Keratinocyte (primary cell): ENCODE results near the gene PPIG. TPM values are rescaled to one million over a fixed set of nuclear protein-coding genes. Genes with fewer than 3 reads are reported as not detected.

Experiments used
- DNase-seq: peaks from one replicate; pipeline ENCODE4 v3.0.0-alpha.2; 2011; ENCODE audit warnings: low read depth, missing footprints, low spot score
- FAIRE-seq: peaks from 2 replicates; lab custom pipeline; 2011; peaks lifted over from hg19 to GRCh38; lab: Jason Lieb, UNC
- H2AFZ ChIP-seq: 2 replicates; pipeline ENCODE4 v1.6.0; 2012; ENCODE audit warnings: low read length, control low read depth, inconsistent platforms; ENCODE audit not compliant: control insufficient read depth
- H3K27ac ChIP-seq: 2 replicates; pipeline ENCODE4 v1.5.1; 2011; ENCODE audit warnings: low read length; ENCODE audit not compliant: control insufficient read depth, insufficient read depth
- H3K27me3 ChIP-seq: 3 replicates; pipeline ENCODE4 v1.6.0; 2011; ENCODE audit warnings: low read length; ENCODE audit not compliant: control insufficient read depth, insufficient read depth; ENCODE audit errors: extremely low read depth
- H3K36me3 ChIP-seq, 2 experiments: 2 replicates in 1 of 2; 3 replicates in 1 of 2; pipeline ENCODE4 v1.5.1; 2011; ENCODE audit warnings: low read length in 2 of 2, mild to moderate bottlenecking in 1 of 2; ENCODE audit not compliant: control insufficient read depth in 2 of 2, insufficient read depth in 2 of 2; ENCODE audit errors: extremely low read depth in 1 of 2
- H3K4me1 ChIP-seq: 3 replicates; pipeline ENCODE4 v1.5.1; 2011; ENCODE audit warnings: low read length; ENCODE audit not compliant: control insufficient read depth, insufficient read depth; ENCODE audit errors: extremely low read depth
- H3K4me2 ChIP-seq: 3 replicates; pipeline ENCODE4 v1.6.0; 2011; ENCODE audit warnings: low read depth, low read length; ENCODE audit not compliant: control insufficient read depth, insufficient read depth; ENCODE audit errors: extremely low read depth
- H3K4me3 ChIP-seq, 3 experiments: fragments of 200-600 bp in 1 of 3; sonication (generic) in 1 of 3; 2 replicates in 2 of 3; 3 replicates in 1 of 3; pipeline ENCODE4 v1.5.1; 2011 to 2016; ENCODE audit warnings: low read length in 3 of 3, mild to moderate bottlenecking in 3 of 3, control low read depth in 2 of 3, inconsistent platforms in 1 of 3, low read depth in 1 of 3, mixed read lengths in 1 of 3, mixed run types in 1 of 3, moderate library complexity in 1 of 3; ENCODE audit not compliant: control insufficient read depth in 2 of 3, insufficient read depth in 2 of 3; ENCODE audit errors: extremely low read depth in 1 of 3
- H3K79me2 ChIP-seq: 2 replicates; pipeline ENCODE4 v1.6.0; 2012; ENCODE audit warnings: low read length; ENCODE audit not compliant: control insufficient read depth, insufficient read depth
- H3K9ac ChIP-seq: 3 replicates; pipeline ENCODE4 v1.6.0; 2011; ENCODE audit warnings: low read length; ENCODE audit not compliant: control insufficient read depth, insufficient read depth; ENCODE audit errors: extremely low read depth
- H3K9me1 ChIP-seq: 3 replicates; pipeline ENCODE4 v1.6.0; 2011; ENCODE audit warnings: low read length; ENCODE audit not compliant: control insufficient read depth, insufficient read depth; ENCODE audit errors: extremely low read depth
- H3K9me3 ChIP-seq: 2 replicates; pipeline ENCODE4 v1.5.1; 2012; ENCODE audit warnings: low read depth, low read length; ENCODE audit not compliant: control insufficient read depth
- H4K20me1 ChIP-seq: 3 replicates; pipeline ENCODE4 v1.6.0; 2011; ENCODE audit warnings: low read length; ENCODE audit not compliant: control insufficient read depth, insufficient read depth; ENCODE audit errors: extremely low read depth
- CTCF ChIP-seq, 3 experiments: IDR thresholded peaks in 1 of 3; conservative IDR thresholded peaks in 1 of 3; optimal IDR thresholded peaks in 1 of 3; 2 replicates in 2 of 3; 3 replicates in 1 of 3; pipeline versions ENCODE3 to v1.5.1; 2011; ENCODE audit warnings: low read length in 3 of 3, mild to moderate bottlenecking in 3 of 3, moderate library complexity in 2 of 3, control low read depth in 1 of 3, inconsistent platforms in 1 of 3; ENCODE audit not compliant: insufficient read depth in 2 of 3; ENCODE audit errors: extremely low read depth in 1 of 3
- EZH2 ChIP-seq: IDR thresholded peaks from one replicate; pipeline ENCODE4 v1.6.1; 2012; ENCODE audit warnings: inconsistent platforms, mild to moderate bottlenecking, low read length, moderate library complexity
- dilution Hi-C: fragments of 300-500 bp; cut with MboI; formaldehyde crosslinking; loops from one replicate; pipeline ENCODE4 v1.7.0; 2020; ENCODE audit warnings: low sequenced_read_pairs; ENCODE audit not compliant: extremely low pct_ligation_motif_present
- polyA plus RNA-seq, 5 experiments: library from polyadenylated mRNA; depleted of rRNA in 3 of 5; stranded (reverse) in 3 of 5; stranded (forward) in 1 of 5; unstranded in 1 of 5; fragments of >200 nt; gene quantifications; 1 replicate in 1 of 5; 2 replicates in 3 of 5; 3 replicates in 1 of 5; pipeline versions ENCODE4 v1.2.1 to v1.2.3, GENCODE V29; 2011 to 2012; ENCODE audit warnings: missing spikeins in 2 of 5, low read depth in 1 of 5, low replicate concordance in 1 of 5

The PPIG gene
- polyA plus RNA-seq, 1 donor (not counting 4 experiments of a cell fraction or from before 2014, with no cell fraction given): 37.4 TPM

GRCh38 chr2:169653636-169654035 lies 69.5 kb downstream of the PPIG start:
- Histone ChIP-seq H3K4me1 (no peaks in the 10 kb centered on the region), H3K79me2 (no peaks in the 10 kb centered on the region), H3K4me2 (no peak overlapping the region), H3K9me3 (no peaks in the 10 kb centered on the region), H3K36me3 (no peaks in the 10 kb centered on the region), H3K4me3 (no peak overlapping the region), H2AFZ (no peak overlapping the region), H3K9me1 (no peaks in the 10 kb centered on the region), H3K27me3 (no peaks in the 10 kb centered on the region), H3K9ac (no peak overlapping the region), H3K27ac (no peak overlapping the region), H4K20me1 (no peaks in the 10 kb centered on the region)
- DNase-seq (no peak), FAIRE-seq (no peak)
- dilution Hi-C loops: no loop called here
- no peak for TF ChIP-seq CTCF (optimal IDR thresholded peaks at IDR 0.05 in 1 of 3, IDR thresholded peaks at IDR 0.05 in 1 of 3, conservative IDR thresholded peaks at IDR 0.05 in 1 of 3; ENCODE audit: extremely low read depth in 1 of 3, insufficient read depth in 2 of 3, low read length in 3 of 3)
- TF ChIP-seq EZH2: no peak

GRCh38 chr2:169656164-169656563 lies 72.0 kb downstream of the PPIG start:
- no peaks in the 10 kb centered on the region for H3K79me2 ChIP-seq
- no peaks in the 10 kb centered on the region for H4K20me1 ChIP-seq
- no peaks in the 10 kb centered on the region for H3K36me3 ChIP-seq
- H3K9me3 ChIP-seq: no peaks in the 10 kb centered on the region
- no peaks in the 10 kb centered on the region for H3K4me1 ChIP-seq
- TF ChIP-seq CTCF (optimal IDR thresholded peaks at IDR 0.05 in 1 of 3, IDR thresholded peaks at IDR 0.05 in 1 of 3, conservative IDR thresholded peaks at IDR 0.05 in 1 of 3; ENCODE audit: extremely low read depth in 1 of 3, insufficient read depth in 2 of 3, low read length in 3 of 3) (no peak), EZH2 (no peak)
- FAIRE-seq (no peak), DNase-seq (no peak)
- no peak overlapping the region for H2AFZ ChIP-seq
- dilution Hi-C loops: no loop called here
- H3K27me3 ChIP-seq: no peaks in the 10 kb centered on the region
- H3K9me1 ChIP-seq: no peaks in the 10 kb centered on the region
- no peak overlapping the region for H3K4me3 ChIP-seq
- H3K27ac ChIP-seq: no peak overlapping the region
- H3K9ac ChIP-seq: no peak overlapping the region
- H3K4me2 ChIP-seq: no peak overlapping the region
